Lower leg skin (tissue), 3 donors: ENCODE results near the gene PDE6B.

Experiments
- CTCF ChIP-seq, 3 donors: fragments of 450-650 bp; IDR thresholded peaks; one replicate each; pipeline ENCODE4 v1.5.1; 2016; ENCODE audit warnings: antibody characterized with exemption in 3 of 3, mild to moderate bottlenecking in 3 of 3, moderate library complexity in 2 of 3
- POLR2A ChIP-seq, 2 donors: fragments of 450-650 bp; IDR thresholded peaks; one replicate each; pipeline ENCODE4 v1.6.1; 2016 to 2017; ENCODE audit warnings: antibody characterized with exemption in 2 of 2, mild to moderate bottlenecking in 1 of 2, moderate library complexity in 1 of 2

- no peak for TF ChIP-seq POLR2A (IDR thresholded peaks at IDR 0.05)
- no peak for TF ChIP-seq CTCF (IDR thresholded peaks at IDR 0.05)
Measured at GRCh38 chr4:609400-610050, 15.8 kb upstream of the PDE6B start.
